GM13977 (cell line): ENCODE measurements around the gene CFAP20.

ENCODE experiments used
- DNase-seq: peaks from one replicate; pipeline ENCODE4 v3.0.0; 2012; ENCODE audit warnings: low spot score
- CTCF ChIP-seq: IDR thresholded peaks from 2 replicates; pipeline ENCODE4 v1.5.1; 2012; ENCODE audit warnings: mild to moderate bottlenecking, control low read depth; ENCODE audit not compliant: insufficient read depth; ENCODE audit errors: extremely low read depth, missing control alignments
- in situ Hi-C: fragments of 300-500 bp; cut with MboI; formaldehyde crosslinking; loops from one replicate; pipeline ENCODE4 v1.12.0; 2022; ENCODE audit warnings: low sequenced_read_pairs, low pct_unique_long_range_greater_than_20kb, mixed read lengths, inconsistent platforms; ENCODE audit not compliant: unreplicated experiment

The CFAP20 gene

GRCh38 chr16:58157951-58158540 is 28.9 kb upstream of the CFAP20 start:
- TF ChIP-seq CTCF: no peak
- no peak for DNase-seq
- in situ Hi-C loops: no loop called here

- in situ Hi-C loops: no loop called here
These were observed 28.1 kb upstream of the CFAP20 start for GRCh38 chr16:58157239-58157638.

GRCh38 chr16:58155839-58156238 is 26.7 kb upstream of the CFAP20 start:
- no peak for TF ChIP-seq CTCF
- DNase-seq: peak; percentile 17
- in situ Hi-C loops: no loop called here

More at GRCh38 chr16:58157239-58157638, 28.1 kb upstream of the CFAP20 start:
- no peak for TF ChIP-seq CTCF
- no peak for DNase-seq

GRCh38 chr16:58154345-58154744 is 25.2 kb upstream of the CFAP20 start:
- in situ Hi-C loops: no loop called here
- no peak for DNase-seq
- no peak for TF ChIP-seq CTCF

GRCh38 chr16:58152246-58152868 is 23.2 kb upstream of the CFAP20 start:
- in situ Hi-C loops: no loop called here
- no peak for TF ChIP-seq CTCF

GRCh38 chr16:58148526-58148925 is 19.3 kb upstream of the CFAP20 start:
- DNase-seq: no peak
- in situ Hi-C loops: no loop called here
- no peak for TF ChIP-seq CTCF

More at GRCh38 chr16:58152246-58152868, 23.2 kb upstream of the CFAP20 start:
- DNase-seq: no peak
